Osteoblast (primary cell): ENCODE measurements around the gene NTMT1. TPM values are rescaled to one million over a fixed set of nuclear protein-coding genes. Genes with fewer than 3 reads are reported as not detected.
"Not testable (repeated sequence)": the region's sequence is repeated elsewhere in the genome, so short reads cannot be mapped to it uniquely, and the experiment has no call there.

Source experiments
- DNase-seq: peaks from one replicate; pipeline ENCODE4 v3.0.0; 2011; ENCODE audit warnings: low spot score, mixed read lengths; ENCODE audit not compliant: insufficient read length; ENCODE audit errors: missing footprints
- H2AFZ ChIP-seq: 2 replicates; pipeline ENCODE4 v1.6.0; 2011; ENCODE audit warnings: mild to moderate bottlenecking, low read length
- H3K27ac ChIP-seq: 2 replicates; pipeline ENCODE4 v1.5.1; 2011; ENCODE audit warnings: mild to moderate bottlenecking, low read depth, low read length, moderate library complexity
- H3K27me3 ChIP-seq: 2 replicates; pipeline ENCODE4 v1.6.0; 2012; ENCODE audit warnings: mild to moderate bottlenecking, control low read depth, inconsistent platforms, low read length, moderate library complexity; ENCODE audit not compliant: insufficient read depth
- H3K36me3 ChIP-seq: 2 replicates; pipeline ENCODE4 v1.5.1; 2011; ENCODE audit warnings: mild to moderate bottlenecking, low read length, control low read depth, moderate library complexity; ENCODE audit not compliant: insufficient read depth
- H3K4me1 ChIP-seq: 2 replicates; pipeline ENCODE4 v1.5.1; 2011; ENCODE audit warnings: mild to moderate bottlenecking, low read length, control low read depth, moderate library complexity; ENCODE audit not compliant: insufficient read depth
- H3K4me2 ChIP-seq: 2 replicates; pipeline ENCODE4 v1.6.0; 2011; ENCODE audit warnings: mild to moderate bottlenecking, low read length; ENCODE audit not compliant: insufficient read depth
- H3K4me3 ChIP-seq: fragments of 200-600 bp; sonication (generic); 3 replicates; pipeline ENCODE4 v1.5.1; 2012; ENCODE audit warnings: mild to moderate bottlenecking, low read length, inconsistent platforms; ENCODE audit not compliant: insufficient read depth
- H3K79me2 ChIP-seq: 2 replicates; pipeline ENCODE4 v1.6.0; 2012; ENCODE audit warnings: mild to moderate bottlenecking, low read length, control low read depth, inconsistent platforms; ENCODE audit not compliant: insufficient read depth
- H3K9me3 ChIP-seq: 2 replicates; pipeline ENCODE4 v1.5.1; 2011; ENCODE audit warnings: low read depth, low read length, control low read depth
- H4K20me1 ChIP-seq: 2 replicates; pipeline ENCODE4 v1.6.0; 2012; ENCODE audit warnings: mild to moderate bottlenecking, low read length, control low read depth; ENCODE audit not compliant: insufficient read depth
- total RNA-seq: library from RNA; depleted of rRNA; stranded (reverse); fragments of >200 nt; gene quantifications from 2 replicates; pipeline ENCODE4 v1.2.3, GENCODE V29; 2012
- TF ChIP-seq, protein P1 (sequence below): IDR thresholded peaks from 2 replicates; pipeline ENCODE4 v1.5.1; 2011; ENCODE audit warnings: mild to moderate bottlenecking, low read depth, low read length, moderate library complexity; ENCODE audit errors: extremely low read depth

The NTMT1 gene
- total RNA-seq, 1 donor = 26.4 TPM

DNA sequence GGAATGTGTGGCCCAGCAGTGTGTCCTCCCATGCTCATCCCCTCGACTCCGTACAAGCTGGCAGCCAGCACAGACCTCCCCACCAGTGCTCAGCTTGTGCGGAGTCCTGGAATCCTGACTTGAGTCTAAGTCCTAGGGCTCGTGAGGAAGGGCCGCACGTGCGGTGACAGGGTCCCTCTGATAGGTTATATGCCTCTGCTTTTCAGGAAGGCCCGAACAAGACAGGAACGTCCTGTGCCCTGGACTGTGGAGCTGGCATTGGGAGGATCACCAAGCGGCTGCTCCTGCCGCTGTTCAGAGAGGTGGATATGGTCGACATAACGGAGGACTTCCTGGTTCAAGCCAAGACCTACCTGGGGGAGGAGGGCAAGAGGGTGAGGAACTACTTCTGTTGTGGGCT lies 7.9 kb downstream of the NTMT1 start:
- H3K79me2 ChIP-seq = peaks cover 94% of the 10 kb centered on the region
- H2AFZ ChIP-seq = no peak overlapping the region
- H3K27ac ChIP-seq = no peak overlapping the region
- H3K27me3 ChIP-seq = no peaks in the 10 kb centered on the region
- H3K9me3 ChIP-seq = no peaks in the 10 kb centered on the region
- no peak overlapping the region for H3K4me2 ChIP-seq
- H3K4me1 ChIP-seq = peaks cover 33% of the 10 kb centered on the region
- no peak for DNase-seq
- TF ChIP-seq, protein P1, sequence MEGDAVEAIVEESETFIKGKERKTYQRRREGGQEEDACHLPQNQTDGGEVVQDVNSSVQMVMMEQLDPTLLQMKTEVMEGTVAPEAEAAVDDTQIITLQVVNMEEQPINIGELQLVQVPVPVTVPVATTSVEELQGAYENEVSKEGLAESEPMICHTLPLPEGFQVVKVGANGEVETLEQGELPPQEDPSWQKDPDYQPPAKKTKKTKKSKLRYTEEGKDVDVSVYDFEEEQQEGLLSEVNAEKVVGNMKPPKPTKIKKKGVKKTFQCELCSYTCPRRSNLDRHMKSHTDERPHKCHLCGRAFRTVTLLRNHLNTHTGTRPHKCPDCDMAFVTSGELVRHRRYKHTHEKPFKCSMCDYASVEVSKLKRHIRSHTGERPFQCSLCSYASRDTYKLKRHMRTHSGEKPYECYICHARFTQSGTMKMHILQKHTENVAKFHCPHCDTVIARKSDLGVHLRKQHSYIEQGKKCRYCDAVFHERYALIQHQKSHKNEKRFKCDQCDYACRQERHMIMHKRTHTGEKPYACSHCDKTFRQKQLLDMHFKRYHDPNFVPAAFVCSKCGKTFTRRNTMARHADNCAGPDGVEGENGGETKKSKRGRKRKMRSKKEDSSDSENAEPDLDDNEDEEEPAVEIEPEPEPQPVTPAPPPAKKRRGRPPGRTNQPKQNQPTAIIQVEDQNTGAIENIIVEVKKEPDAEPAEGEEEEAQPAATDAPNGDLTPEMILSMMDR = no peak
- H3K36me3 ChIP-seq = peaks cover 67% of the 10 kb centered on the region
- H3K4me3 ChIP-seq = no peak overlapping the region
- peaks cover 73% of the 10 kb centered on the region for H4K20me1 ChIP-seq

DNA sequence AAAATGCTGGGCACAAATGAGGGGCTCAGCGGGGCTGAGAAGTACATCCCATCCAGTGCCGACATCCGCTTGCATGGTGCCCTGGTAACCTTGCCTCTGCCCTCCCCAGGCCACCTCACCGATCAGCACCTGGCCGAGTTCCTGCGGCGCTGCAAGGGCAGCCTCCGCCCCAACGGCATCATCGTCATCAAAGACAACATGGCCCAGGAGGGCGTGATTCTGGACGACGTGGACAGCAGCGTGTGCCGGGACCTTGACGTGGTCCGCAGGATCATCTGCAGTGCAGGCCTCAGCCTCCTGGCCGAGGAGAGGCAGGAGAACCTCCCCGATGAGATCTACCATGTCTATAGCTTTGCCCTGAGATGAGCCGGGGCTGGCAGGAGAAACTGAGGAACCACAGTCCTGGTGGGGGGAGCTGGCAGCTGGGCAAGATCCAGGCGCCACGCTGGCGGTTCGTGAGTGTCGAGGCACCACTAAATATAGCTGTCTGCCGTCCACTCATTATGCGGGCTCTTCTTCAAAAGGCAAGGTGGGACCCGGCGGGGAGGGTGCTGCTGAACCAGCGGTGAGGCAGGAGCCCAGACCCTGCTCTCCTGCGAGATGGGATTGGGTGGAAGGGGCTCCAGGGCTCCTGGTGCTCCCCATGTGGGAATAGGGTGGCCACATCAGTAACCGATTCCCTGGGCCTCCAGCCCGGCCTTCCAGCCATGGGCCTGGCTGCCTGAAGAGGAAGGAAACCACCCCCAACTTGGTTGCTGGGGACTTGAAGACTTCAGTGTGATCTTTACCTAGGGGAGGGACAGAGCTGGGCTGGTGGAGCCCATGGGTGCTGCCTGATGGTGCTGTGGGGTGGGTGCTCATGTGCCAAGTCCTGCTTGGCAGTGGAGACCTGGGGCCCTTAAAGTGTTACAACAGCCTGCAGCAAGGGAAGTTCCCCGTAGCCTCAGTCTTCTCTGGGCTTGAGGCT lies 9.4 kb downstream of the NTMT1 start:
- peaks cover 94% of the 10 kb centered on the region for H3K79me2 ChIP-seq
- no peak overlapping the region for H3K27ac ChIP-seq
- H3K27me3 ChIP-seq = no peaks in the 10 kb centered on the region
- peaks cover 74% of the 10 kb centered on the region for H4K20me1 ChIP-seq
- no peak overlapping the region for H3K4me3 ChIP-seq
- no peaks in the 10 kb centered on the region for H3K9me3 ChIP-seq
- no peak overlapping the region for H3K4me2 ChIP-seq
- H2AFZ ChIP-seq = no peak overlapping the region
- DNase-seq = no peak
- peaks cover 69% of the 10 kb centered on the region for H3K36me3 ChIP-seq
- TF ChIP-seq, protein P1 = no peak
- peaks cover 32% of the 10 kb centered on the region for H3K4me1 ChIP-seq

DNA sequence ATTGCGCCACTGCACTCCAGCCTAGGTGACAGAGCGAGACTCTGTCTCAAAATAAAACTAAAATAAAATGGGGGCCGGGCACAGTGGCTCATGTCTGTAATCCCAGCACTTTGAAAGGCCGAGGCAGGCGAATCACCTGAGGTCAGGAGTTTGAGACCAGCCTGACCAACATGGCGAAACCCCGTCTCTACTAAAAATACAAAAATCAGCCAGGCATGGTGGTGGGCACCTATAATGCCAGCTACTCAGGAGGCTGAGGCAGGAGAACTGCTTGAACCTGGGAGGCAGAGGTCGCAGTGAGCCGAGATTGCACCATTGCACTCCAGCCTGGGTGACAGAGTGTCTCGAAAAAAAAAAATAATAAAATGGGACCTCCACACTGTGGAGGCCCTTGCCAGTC lies 10.4 kb downstream of the NTMT1 start:
- Histone ChIP-seq H4K20me1 (peaks cover 74% of the 10 kb centered on the region), H3K36me3 (peaks cover 63% of the 10 kb centered on the region)
- not testable (repeated sequence) for H3K27ac ChIP-seq

DNA sequence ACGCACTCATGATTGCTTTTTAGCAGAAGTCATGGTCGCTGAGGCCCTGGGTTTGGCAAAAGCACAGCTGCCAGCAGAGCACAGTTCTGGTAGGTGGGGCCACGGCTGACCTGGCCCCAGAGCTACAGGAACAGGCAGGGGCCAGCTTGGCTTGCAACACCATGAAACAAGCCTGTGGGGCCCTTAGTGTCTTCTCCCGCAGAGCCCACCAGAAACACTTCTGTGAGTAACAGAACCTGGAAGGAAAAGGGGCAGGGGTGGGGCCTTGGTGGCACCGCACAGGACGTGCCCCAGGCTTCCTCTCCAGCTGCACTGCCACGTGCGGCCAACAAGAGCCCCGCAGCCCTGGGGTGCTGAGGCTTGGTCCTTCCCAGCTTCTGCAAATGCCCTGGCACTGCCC lies 11.1 kb downstream of the NTMT1 start:
- peaks cover 27% of the 10 kb centered on the region for H3K4me1 ChIP-seq
- H3K9me3 ChIP-seq = no peaks in the 10 kb centered on the region
- H3K27me3 ChIP-seq = no peaks in the 10 kb centered on the region
- H3K79me2 ChIP-seq = peaks cover 92% of the 10 kb centered on the region
- H3K36me3 ChIP-seq = peaks cover 61% of the 10 kb centered on the region
- no peak overlapping the region for H3K27ac ChIP-seq
- TF ChIP-seq, protein P1 = no peak
- no peak overlapping the region for H2AFZ ChIP-seq
- peaks cover 67% of the 10 kb centered on the region for H4K20me1 ChIP-seq
- no peak for DNase-seq
- no peak overlapping the region for H3K4me3 ChIP-seq
- no peak overlapping the region for H3K4me2 ChIP-seq

More for the DNA sequence above, 10.4 kb downstream of the NTMT1 start:
- H3K27me3 ChIP-seq, H3K9me3 ChIP-seq, H2AFZ ChIP-seq, H3K4me3 ChIP-seq, H3K4me2 ChIP-seq, DNase-seq: not testable (repeated sequence)
- Histone ChIP-seq H3K79me2 (peaks cover 94% of the 10 kb centered on the region), H3K4me1 (peaks cover 34% of the 10 kb centered on the region)
